ENCODE measurements around the gene TP53RK. TPM values are rescaled to one million over a fixed set of nuclear protein-coding genes. Genes with fewer than 3 reads are reported as not detected.

Gene TP53RK
- total RNA-seq, 4 donors from 2014 or later: 15.0 to 27.0 (median 25.8) TPM

- Histone ChIP-seq H3K36me3 (no peaks in the 10 kb centered on the region), H3K4me3 (no peak overlapping the region), H3K27ac (no peak overlapping the region), H3K9me3 (no peaks in the 10 kb centered on the region), H3K4me1 (no peaks in the 10 kb centered on the region), H3K27me3 (no peaks in the 10 kb centered on the region)
- DNase-seq (ENCODE audit: low spot score in 2 of 2): peak in 1 of 2 donors; percentile 22
- no peak for TF ChIP-seq EP300 (IDR thresholded peaks at IDR 0.05)
- TF ChIP-seq POLR2AphosphoS5 (IDR thresholded peaks at IDR 0.05): no peak
- no peak for TF ChIP-seq POLR2A (IDR thresholded peaks at IDR 0.05)
- no peak for TF ChIP-seq CTCF (IDR thresholded peaks at IDR 0.05)
- WGBS: 70% methylated on average over 3 of the region's 3 CpGs
Measured at GRCh38 chr20:46696791-46697279, 7.6 kb upstream of the TP53RK start.

- no peak overlapping the region for H3K27ac ChIP-seq
- no peak for DNase-seq (ENCODE audit: low spot score in 2 of 2)
- no peak overlapping the region for H3K4me3 ChIP-seq
- no peaks in the 10 kb centered on the region for H3K9me3 ChIP-seq
- WGBS: 40% methylated on average over 3 of the region's 3 CpGs
- H3K27me3 ChIP-seq: no peaks in the 10 kb centered on the region
- H3K4me1 ChIP-seq: no peaks in the 10 kb centered on the region
- TF ChIP-seq CTCF (IDR thresholded peaks at IDR 0.05): no peak
- no peak for TF ChIP-seq POLR2AphosphoS5 (IDR thresholded peaks at IDR 0.05)
- TF ChIP-seq POLR2A (IDR thresholded peaks at IDR 0.05): no peak
- TF ChIP-seq EP300 (IDR thresholded peaks at IDR 0.05): no peak
- H3K36me3 ChIP-seq: no peaks in the 10 kb centered on the region
Measured at GRCh38 chr20:46695892-46696291, 6.6 kb upstream of the TP53RK start.

- TF ChIP-seq EP300 (IDR thresholded peaks at IDR 0.05): no peak
- no peak for TF ChIP-seq CTCF (IDR thresholded peaks at IDR 0.05)
- TF ChIP-seq POLR2AphosphoS5 (IDR thresholded peaks at IDR 0.05): no peak
- no peak for TF ChIP-seq POLR2A (IDR thresholded peaks at IDR 0.05)
- no peak overlapping the region for H3K27ac ChIP-seq
- DNase-seq (ENCODE audit: low spot score in 2 of 2): no peak
- H3K4me1 ChIP-seq: peaks cover 6% of the 10 kb centered on the region
- H3K27me3 ChIP-seq: no peaks in the 10 kb centered on the region
- no peak overlapping the region for H3K4me3 ChIP-seq
- H3K9me3 ChIP-seq: no peaks in the 10 kb centered on the region
- no peaks in the 10 kb centered on the region for H3K36me3 ChIP-seq
- WGBS: 43% methylated on average over 2 of the region's 2 CpGs
Measured at GRCh38 chr20:46694484-46694883, 5.2 kb upstream of the TP53RK start.

GRCh38 chr20:46691196-46691595, 2.0 kb upstream of the TP53RK start:
- Histone ChIP-seq H3K4me1 (peaks cover 22% of the 10 kb centered on the region), H3K36me3 (no peaks in the 10 kb centered on the region), H3K9me3 (no peaks in the 10 kb centered on the region), H3K27ac (no peak overlapping the region), H3K27me3 (no peaks in the 10 kb centered on the region), H3K4me3 (no peak overlapping the region)
- no peak for DNase-seq (ENCODE audit: low spot score in 2 of 2)
- TF ChIP-seq POLR2AphosphoS5 (IDR thresholded peaks at IDR 0.05): no peak
- no peak for TF ChIP-seq POLR2A (IDR thresholded peaks at IDR 0.05)
- no peak for TF ChIP-seq EP300 (IDR thresholded peaks at IDR 0.05)
- no peak for TF ChIP-seq CTCF (IDR thresholded peaks at IDR 0.05)
- 80% methylated on average over 4 of the region's 4 CpGs for WGBS

GRCh38 chr20:46690219-46691106, 1.2 kb upstream of the TP53RK start:
- no peaks in the 10 kb centered on the region for H3K27me3 ChIP-seq
- no peaks in the 10 kb centered on the region for H3K9me3 ChIP-seq
- H3K4me3 ChIP-seq: peak overlapping the region; percentile 83
- no peak for DNase-seq (ENCODE audit: low spot score in 2 of 2)
- 56% methylated on average over 13 of the region's 13 CpGs for WGBS
- H3K27ac ChIP-seq: peak overlapping the region; percentile 97
- peaks cover 3% of the 10 kb centered on the region for H3K36me3 ChIP-seq
- peaks cover 25% of the 10 kb centered on the region for H3K4me1 ChIP-seq
- TF ChIP-seq POLR2AphosphoS5 (IDR thresholded peaks at IDR 0.05): no peak
- no peak for TF ChIP-seq CTCF (IDR thresholded peaks at IDR 0.05)
- no peak for TF ChIP-seq POLR2A (IDR thresholded peaks at IDR 0.05)
- TF ChIP-seq EP300 (IDR thresholded peaks at IDR 0.05): no peak

All from suprapubic skin (tissue), 4 donors.